Femur (tissue), 1 donor: ENCODE data around the gene PEAK3.
"Not testable (repeated sequence)": the region's sequence is repeated elsewhere in the genome, so short reads cannot be mapped to it uniquely, and the experiment has no call there.

Experiments used
- DNase-seq: peaks from one replicate; pipeline ENCODE4 v3.0.0-alpha.2; 2017

PEAK3 gene

GRCh38 chr19:2288338-2288817 lies 6.4 kb upstream of the PEAK3 start:
- DNase-seq = no peak

- DNase-seq = no peak
Observed at GRCh38 chr19:2287585-2288337, 5.8 kb upstream of the PEAK3 start.

GRCh38 chr19:2286402-2287140 lies 4.6 kb upstream of the PEAK3 start:
- DNase-seq = peak; percentile 11

- DNase-seq = peak; percentile 10
Observed at GRCh38 chr19:2283835-2284507, 2.0 kb upstream of the PEAK3 start.

- no peak for DNase-seq
Observed at GRCh38 chr19:2282862-2283237, 875 bp upstream of the PEAK3 start.

- not testable (repeated sequence) for DNase-seq
Observed at GRCh38 chr19:2281265-2282061, 512 bp downstream of the PEAK3 start.

GRCh38 chr19:2280633-2281264 lies 1.2 kb downstream of the PEAK3 start:
- no peak for DNase-seq

GRCh38 chr19:2278459-2279158 lies 3.4 kb downstream of the PEAK3 start:
- no peak for DNase-seq

GRCh38 chr19:2277138-2277537 lies 4.8 kb downstream of the PEAK3 start:
- no peak for DNase-seq

- DNase-seq = no peak
Observed at GRCh38 chr19:2276429-2276986, 5.5 kb downstream of the PEAK3 start.

GRCh38 chr19:2275588-2276428 lies 6.2 kb downstream of the PEAK3 start:
- no peak for DNase-seq

GRCh38 chr19:2274931-2275535 lies 6.9 kb downstream of the PEAK3 start:
- peak; percentile 72 for DNase-seq

GRCh38 chr19:2274185-2274711 lies 7.7 kb downstream of the PEAK3 start:
- DNase-seq = no peak

- DNase-seq = peak; percentile 89
Observed at GRCh38 chr19:2273356-2274184, 8.4 kb downstream of the PEAK3 start.

- DNase-seq = no peak
Observed at GRCh38 chr19:2271234-2272103, 10.5 kb downstream of the PEAK3 start.

GRCh38 chr19:2270423-2271233 lies 11.3 kb downstream of the PEAK3 start:
- peak; percentile 93 for DNase-seq

- DNase-seq = peak; percentile 65
Observed at GRCh38 chr19:2270157-2270422, 11.9 kb downstream of the PEAK3 start.
